Lower lobe of right lung (tissue), 2 donors: ENCODE measurements around the gene CAGE1. TPM values are rescaled to one million over a fixed set of nuclear protein-coding genes. Genes with fewer than 3 reads are reported as not detected.

ENCODE experiments used
- ATAC-seq, 2 donors: fragments of 200-7000 bp; cut with Tn5 transposase; one replicate each; pipeline ENCODE4 v1.9.1; 2020 to 2022; ENCODE audit warnings: mild to moderate bottlenecking in 2 of 2, moderate library complexity in 2 of 2
- DNase-seq: peaks from one replicate; pipeline ENCODE4 v3.0.0-alpha.2; 2020
- H3K27ac ChIP-seq: fragments of 200-600 bp; one replicate; pipeline ENCODE4 v1.8.0; 2022
- H3K27me3 ChIP-seq: fragments of 200-600 bp; one replicate; pipeline ENCODE4 v1.8.0; 2022; ENCODE audit warnings: low read depth
- H3K36me3 ChIP-seq: fragments of 200-600 bp; one replicate; pipeline ENCODE4 v1.8.0; 2022; ENCODE audit warnings: mild to moderate bottlenecking
- H3K4me1 ChIP-seq: fragments of 200-600 bp; one replicate; pipeline ENCODE4 v1.8.0; 2022
- H3K4me3 ChIP-seq: fragments of 200-600 bp; one replicate; pipeline ENCODE4 v1.8.0; 2022; ENCODE audit warnings: mild to moderate bottlenecking
- H3K9me3 ChIP-seq: fragments of 200-600 bp; one replicate; pipeline ENCODE4 v1.8.0; 2022
- CTCF ChIP-seq: fragments of 200-600 bp; IDR thresholded peaks from one replicate; pipeline ENCODE4 v1.8.0; 2022; ENCODE audit warnings: antibody characterized with exemption, mild to moderate bottlenecking
- intact Hi-C: fragments of 100-400 bp; cut with DNase I; formaldehyde crosslinking; loops from one replicate; pipeline ENCODE4 v1.11.0; 2022
- total RNA-seq: library from RNA; stranded (reverse); fragmentation: NEBNext Ultra II Directional; extraction: Animal tissue kit (Norgen Biotek cat#: 25700); gene quantifications from one replicate; pipeline ENCODE4 v1.2.1, GENCODE V29; 2021
- donor health status: DM: no; HTN: yes; CAD: no; lungs with severe emphysema.

CAGE1 gene
- total RNA-seq, 1 donor from 2014 or later: not detected

- Histone ChIP-seq H3K4me3 (peak overlapping the region; percentile 76), H3K27ac (no peak overlapping the region)
Measured at GRCh38 chr6:7391151-7391550, 1.6 kb upstream of the CAGE1 start.

GRCh38 chr6:7390226-7390878 is 810 bp upstream of the CAGE1 start:
- intact Hi-C loops: loop anchor here (10.0 kb wide), 1 partner anchor 106 kb away; no protein-coding TSS in a partner anchor
- DNase-seq (no peak), ATAC-seq (no peak)
- no peak for TF ChIP-seq CTCF
- Histone ChIP-seq H3K36me3 (peaks cover 23% of the 10 kb centered on the region), H3K4me1 (peaks cover 24% of the 10 kb centered on the region), H3K27me3 (no peaks in the 10 kb centered on the region), H3K9me3 (no peaks in the 10 kb centered on the region), H3K4me3 (peak overlapping the region; percentile 76), H3K27ac (peak overlapping the region; percentile 90)

More at GRCh38 chr6:7391151-7391550, 1.6 kb upstream of the CAGE1 start:
- no peak for ATAC-seq
- no peak for TF ChIP-seq CTCF
- Histone ChIP-seq H3K27me3 (no peaks in the 10 kb centered on the region), H3K4me1 (peaks cover 24% of the 10 kb centered on the region), H3K9me3 (no peaks in the 10 kb centered on the region), H3K36me3 (peaks cover 31% of the 10 kb centered on the region)
- intact Hi-C loops: loop anchor here (10.0 kb wide), 1 partner anchor 106 kb away; no protein-coding TSS in a partner anchor
- DNase-seq: no peak

GRCh38 chr6:7389162-7389450 is 436 bp downstream of the CAGE1 start:
- intact Hi-C loops: no loop called here
- no peaks in the 10 kb centered on the region for H3K27me3 ChIP-seq
- no peak for DNase-seq
- no peak for TF ChIP-seq CTCF
- H3K4me1 ChIP-seq: peaks cover 24% of the 10 kb centered on the region
- H3K9me3 ChIP-seq: no peaks in the 10 kb centered on the region
- peak overlapping the region; percentile 76 for H3K4me3 ChIP-seq
- H3K36me3 ChIP-seq: peaks cover 11% of the 10 kb centered on the region
- peak overlapping the region; percentile 90 for H3K27ac ChIP-seq
- ATAC-seq: peak; percentile 92 to 94

- no peak for TF ChIP-seq CTCF
- Histone ChIP-seq H3K4me3 (no peak overlapping the region), H3K27ac (no peak overlapping the region), H3K9me3 (no peaks in the 10 kb centered on the region), H3K27me3 (peaks cover under 1% of the 10 kb centered on the region), H3K4me1 (no peaks in the 10 kb centered on the region), H3K36me3 (no peaks in the 10 kb centered on the region)
- intact Hi-C loops: no loop called here
- DNase-seq: no peak
- no peak for ATAC-seq
Measured at GRCh38 chr6:7381092-7381491, 8.4 kb downstream of the CAGE1 start.

- no peak for DNase-seq
- intact Hi-C loops: no loop called here
Measured at GRCh38 chr6:7378740-7379139, 10.8 kb downstream of the CAGE1 start.

More at GRCh38 chr6:7378740-7379139, 10.8 kb downstream of the CAGE1 start:
- Histone ChIP-seq H3K27ac (no peak overlapping the region), H3K4me1 (no peaks in the 10 kb centered on the region), H3K4me3 (no peak overlapping the region), H3K27me3 (peaks cover 4% of the 10 kb centered on the region), H3K9me3 (no peaks in the 10 kb centered on the region), H3K36me3 (no peaks in the 10 kb centered on the region)
- no peak for ATAC-seq
- TF ChIP-seq CTCF: no peak
